Body of pancreas (tissue), 4 donors: ENCODE results near the gene TIAM1.
"Not testable (repeated sequence)": the region's sequence is repeated elsewhere in the genome, so short reads cannot be mapped to it uniquely, and the experiment has no call there.

Experiments
- CTCF ChIP-seq, 7 experiments: fragments of 450-650 bp in 4 of 7; fragments of 200-600 bp in 3 of 7; sonication (generic) in 3 of 7; IDR thresholded peaks; one replicate each; pipeline ENCODE4 v1.5.1; 2016 to 2019; ENCODE audit warnings: antibody characterized with exemption in 7 of 7
- POLR2A ChIP-seq, 3 donors: fragments of 450-650 bp; IDR thresholded peaks; one replicate each; pipeline ENCODE4 v1.6.1; 2016; ENCODE audit warnings: antibody characterized with exemption in 3 of 3, mild to moderate bottlenecking in 2 of 3

DNA sequence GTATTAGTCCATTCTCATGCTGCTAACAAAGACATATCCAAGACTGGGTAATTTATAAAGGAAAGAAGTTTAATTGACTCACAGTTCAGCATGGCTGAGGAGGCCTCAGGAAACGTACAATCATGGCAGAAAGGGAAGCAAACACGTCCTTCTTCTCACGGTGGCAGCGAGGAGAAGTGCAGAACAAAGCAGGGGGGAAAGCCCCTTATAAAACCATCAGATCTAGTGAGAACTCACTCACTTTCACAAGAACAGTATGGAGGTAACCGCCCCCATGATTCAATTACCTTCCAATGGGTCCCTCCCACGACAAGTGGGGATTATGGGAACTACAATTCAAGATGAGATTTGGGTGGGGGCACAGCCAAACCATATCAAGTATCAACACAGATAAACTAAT, 115.3 kb downstream of the TIAM1 start:
- not testable (repeated sequence) for TF ChIP-seq CTCF, POLR2A (IDR thresholded peaks at IDR 0.05)
